ENCODE measurements around the gene ZNF189. TPM values are rescaled to one million over a fixed set of nuclear protein-coding genes. Genes with fewer than 3 reads are reported as not detected.

The ZNF189 gene
- total RNA-seq, 1 experiment from 2014 or later: 17.4 TPM

DNA sequence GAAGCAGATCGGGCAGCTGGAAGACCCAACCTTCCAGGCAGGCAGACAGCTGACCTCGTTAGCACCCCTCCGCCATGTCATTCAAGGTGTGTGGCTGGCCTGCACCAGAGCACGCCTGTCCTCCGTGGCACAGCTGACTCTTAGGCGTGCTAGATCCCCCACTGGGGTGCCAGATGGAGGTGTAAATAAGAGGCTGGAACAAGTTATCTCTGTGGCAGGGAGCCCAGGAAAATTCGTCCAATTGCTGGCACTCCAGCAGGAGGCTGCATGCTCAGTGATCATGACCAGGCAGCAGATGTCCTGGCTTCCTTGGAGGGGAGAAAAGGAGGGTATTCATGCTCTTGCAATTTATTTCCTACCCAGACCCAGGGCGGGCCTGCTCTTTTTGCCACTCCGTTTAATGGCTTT, 44.7 kb downstream of the ZNF189 start:
- ChIA-PET CTCF (interaction anchor here (0.6 to 3.2 kb wide), 3 partner anchors 12 to 1202 kb away, joined by 3 to 27 read pairs (median 4); no protein-coding TSS in a partner anchor), POLR2A (no interaction called here)
- DNase-seq (ENCODE audit: unreplicated experiment): no peak
- no peaks in the 10 kb centered on the region for H3K9me3 Mint-ChIP-seq (ENCODE audit: unreplicated experiment)
- H3K4me3 Mint-ChIP-seq (ENCODE audit: unreplicated experiment): no peak overlapping the region
- no peak overlapping the region for H3K27ac Mint-ChIP-seq (ENCODE audit: low read depth, unreplicated experiment)
- TF ChIP-seq, protein P1, sequence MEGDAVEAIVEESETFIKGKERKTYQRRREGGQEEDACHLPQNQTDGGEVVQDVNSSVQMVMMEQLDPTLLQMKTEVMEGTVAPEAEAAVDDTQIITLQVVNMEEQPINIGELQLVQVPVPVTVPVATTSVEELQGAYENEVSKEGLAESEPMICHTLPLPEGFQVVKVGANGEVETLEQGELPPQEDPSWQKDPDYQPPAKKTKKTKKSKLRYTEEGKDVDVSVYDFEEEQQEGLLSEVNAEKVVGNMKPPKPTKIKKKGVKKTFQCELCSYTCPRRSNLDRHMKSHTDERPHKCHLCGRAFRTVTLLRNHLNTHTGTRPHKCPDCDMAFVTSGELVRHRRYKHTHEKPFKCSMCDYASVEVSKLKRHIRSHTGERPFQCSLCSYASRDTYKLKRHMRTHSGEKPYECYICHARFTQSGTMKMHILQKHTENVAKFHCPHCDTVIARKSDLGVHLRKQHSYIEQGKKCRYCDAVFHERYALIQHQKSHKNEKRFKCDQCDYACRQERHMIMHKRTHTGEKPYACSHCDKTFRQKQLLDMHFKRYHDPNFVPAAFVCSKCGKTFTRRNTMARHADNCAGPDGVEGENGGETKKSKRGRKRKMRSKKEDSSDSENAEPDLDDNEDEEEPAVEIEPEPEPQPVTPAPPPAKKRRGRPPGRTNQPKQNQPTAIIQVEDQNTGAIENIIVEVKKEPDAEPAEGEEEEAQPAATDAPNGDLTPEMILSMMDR (IDR thresholded peaks at IDR 0.05; ENCODE audit: unreplicated experiment): no peak
- no peaks in the 10 kb centered on the region for H3K36me3 Mint-ChIP-seq (ENCODE audit: insufficient read depth, unreplicated experiment)
- H3K4me1 Mint-ChIP-seq (ENCODE audit: insufficient read depth, unreplicated experiment): peaks cover 9% of the 10 kb centered on the region
- peaks cover 31% of the 10 kb centered on the region for H3K27me3 Mint-ChIP-seq (ENCODE audit: insufficient read depth, unreplicated experiment)
- intact Hi-C loops (cut with micrococcal nuclease): no loop called here
- no TSS peak for BruUV-seq (replicated peaks)

DNA sequence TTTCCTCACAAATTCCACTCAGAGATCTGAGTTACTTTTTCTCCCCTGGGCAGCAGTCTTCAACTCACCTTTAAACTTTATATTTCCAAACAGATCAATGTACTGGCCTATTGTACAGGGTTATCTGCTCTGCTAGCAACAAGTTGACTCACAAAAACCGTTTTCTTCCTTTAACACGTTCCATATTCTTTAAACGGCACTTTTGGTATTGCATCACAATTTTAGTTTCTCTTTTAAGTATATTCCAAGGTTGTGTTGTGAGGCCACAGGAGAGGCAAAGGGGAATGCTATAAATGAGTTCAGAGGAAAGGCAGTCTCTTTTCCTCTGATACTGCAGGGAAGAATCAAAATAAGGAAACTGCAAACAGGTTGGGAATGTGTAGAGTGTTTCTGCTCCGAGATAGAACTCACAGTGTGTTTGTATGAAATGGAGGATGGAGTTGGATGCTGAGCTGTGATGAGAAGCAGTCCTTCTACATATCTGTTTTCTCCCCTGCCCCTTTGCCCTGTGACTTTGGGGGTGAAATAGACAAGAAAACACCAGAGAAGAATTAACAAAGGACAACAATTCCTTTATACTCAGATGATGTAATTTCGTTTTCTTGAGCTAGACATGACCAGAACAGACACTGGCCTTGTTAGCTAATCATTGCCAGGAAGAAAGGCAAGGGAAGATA, 46.8 kb downstream of the ZNF189 start:
- peak; percentile 37 for DNase-seq (ENCODE audit: unreplicated experiment)
- intact Hi-C loops (cut with micrococcal nuclease): no loop called here
- ChIA-PET POLR2A (interaction anchor here (0.9 to 1.2 kb wide), 4 partner anchors 17 to 85 kb away, joined by 3 to 4 read pairs (median 3); partner anchors contain the start of genes MRPL50 and ZNF189), CTCF (interaction anchor here (0.6 to 1.7 kb wide), 10 partner anchors 9 to 755 kb away, joined by 3 to 17 read pairs (median 4); partner anchors contain the start of gene RNF20)
- H3K27ac Mint-ChIP-seq (ENCODE audit: low read depth, unreplicated experiment): peak overlapping the region; percentile 62
- H3K9me3 Mint-ChIP-seq (ENCODE audit: unreplicated experiment): no peaks in the 10 kb centered on the region
- H3K4me1 Mint-ChIP-seq (ENCODE audit: insufficient read depth, unreplicated experiment): peaks cover 19% of the 10 kb centered on the region
- TF ChIP-seq, protein P1 (IDR thresholded peaks at IDR 0.05; ENCODE audit: unreplicated experiment): no peak
- H3K27me3 Mint-ChIP-seq (ENCODE audit: insufficient read depth, unreplicated experiment): peaks cover 20% of the 10 kb centered on the region
- peak overlapping the region; percentile 52 for H3K4me3 Mint-ChIP-seq (ENCODE audit: unreplicated experiment)
- no TSS peak for BruUV-seq (replicated peaks)
- no peaks in the 10 kb centered on the region for H3K36me3 Mint-ChIP-seq (ENCODE audit: insufficient read depth, unreplicated experiment)

DNA sequence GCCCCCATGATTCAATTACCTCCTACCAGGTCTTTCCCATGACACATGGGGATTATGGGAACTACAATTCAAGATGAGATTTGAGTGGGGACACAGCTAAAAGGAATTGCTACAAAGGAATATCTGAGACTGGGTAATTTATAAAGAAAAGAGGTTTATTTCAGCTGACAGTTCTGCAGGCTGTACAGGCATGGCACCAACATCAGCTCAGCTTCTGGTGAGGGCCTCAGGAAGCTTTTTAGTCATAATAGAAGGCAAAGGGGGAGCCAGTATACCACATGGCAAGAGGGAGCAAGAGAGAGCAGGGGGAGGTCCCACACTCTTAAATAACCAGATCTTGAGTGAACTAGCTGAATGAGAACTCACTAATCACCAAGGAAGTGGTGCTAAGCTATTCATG, 48.1 kb downstream of the ZNF189 start:
- BruUV-seq (replicated peaks): no TSS peak
- CTCF ChIA-PET: interaction anchor here (0.6 to 1.7 kb wide), 9 partner anchors 10 to 427 kb away, joined by 3 to 17 read pairs (median 6); partner anchors contain the start of gene RNF20

GRCh38 chr9:101448680-101449070, 50.0 kb downstream of the ZNF189 start:
- Mint-ChIP-seq H3K36me3 (ENCODE audit: insufficient read depth, unreplicated experiment) (no peaks in the 10 kb centered on the region), H3K4me3 (ENCODE audit: unreplicated experiment) (peak overlapping the region; percentile 83), H3K4me1 (ENCODE audit: insufficient read depth, unreplicated experiment) (peaks cover 19% of the 10 kb centered on the region), H3K27me3 (ENCODE audit: insufficient read depth, unreplicated experiment) (peaks cover 17% of the 10 kb centered on the region), H3K27ac (ENCODE audit: low read depth, unreplicated experiment) (no peak overlapping the region), H3K9me3 (ENCODE audit: unreplicated experiment) (no peaks in the 10 kb centered on the region)
- TF ChIP-seq, protein P1 (IDR thresholded peaks at IDR 0.05; ENCODE audit: unreplicated experiment): no peak
- intact Hi-C loops (cut with micrococcal nuclease): loop anchor here (2.0 kb wide), 1 partner anchor 50 kb away; the partner anchor contains the start of genes MRPL50 and ZNF189
- BruUV-seq (replicated peaks): no TSS peak
- no peak for DNase-seq (ENCODE audit: unreplicated experiment)
- POLR2A ChIA-PET: interaction anchor here (0.9 to 1.3 kb wide), 2 partner anchors 10 to 109 kb away, joined by 3 read pairs; no protein-coding TSS in a partner anchor
- CTCF ChIA-PET: interaction anchor here (0.6 to 3.4 kb wide), 25 partner anchors 9 to 847 kb away, joined by 3 to 26 read pairs (median 4); partner anchors contain the start of genes MRPL50 and RNF20

More for the DNA sequence above, 48.1 kb downstream of the ZNF189 start:
- DNase-seq (ENCODE audit: unreplicated experiment): no peak
- H3K36me3 Mint-ChIP-seq (ENCODE audit: insufficient read depth, unreplicated experiment): no peaks in the 10 kb centered on the region
- peaks cover 19% of the 10 kb centered on the region for H3K4me1 Mint-ChIP-seq (ENCODE audit: insufficient read depth, unreplicated experiment)
- H3K27ac Mint-ChIP-seq (ENCODE audit: low read depth, unreplicated experiment): no peak overlapping the region
- no peaks in the 10 kb centered on the region for H3K9me3 Mint-ChIP-seq (ENCODE audit: unreplicated experiment)
- POLR2A ChIA-PET: interaction anchor here (1.2 kb wide), 1 partner anchor 35 kb away, joined by 3 read pairs; no protein-coding TSS in a partner anchor
- no peak overlapping the region for H3K4me3 Mint-ChIP-seq (ENCODE audit: unreplicated experiment)
- intact Hi-C loops (cut with micrococcal nuclease): no loop called here
- TF ChIP-seq, protein P1 (IDR thresholded peaks at IDR 0.05; ENCODE audit: unreplicated experiment): no peak
- peaks cover 20% of the 10 kb centered on the region for H3K27me3 Mint-ChIP-seq (ENCODE audit: insufficient read depth, unreplicated experiment)
